ENCODE data around the gene P2RY6.

P2RY6 gene

GRCh38 chr11:73310661-73311393, 38.7 kb downstream of the P2RY6 start:
- DNase-seq (ENCODE audit: extremely low spot score, insufficient read length, low read depth) (no peak), FAIRE-seq (no peak)

GRCh38 chr11:73311394-73311869, 39.3 kb downstream of the P2RY6 start:
- FAIRE-seq (no peak), DNase-seq (ENCODE audit: extremely low spot score, insufficient read length, low read depth) (no peak)

GRCh38 chr11:73312036-73312435, 39.9 kb downstream of the P2RY6 start:
- DNase-seq (ENCODE audit: extremely low spot score, insufficient read length, low read depth) (no peak), FAIRE-seq (no peak)

GRCh38 chr11:73312851-73313327, 40.8 kb downstream of the P2RY6 start:
- DNase-seq (ENCODE audit: extremely low spot score, insufficient read length, low read depth) (no peak), FAIRE-seq (no peak)

- DNase-seq (ENCODE audit: extremely low spot score, insufficient read length, low read depth), result no peak
- no peak for FAIRE-seq
Observed at GRCh38 chr11:73313652-73314051, 41.5 kb downstream of the P2RY6 start.

- DNase-seq (ENCODE audit: extremely low spot score, insufficient read length, low read depth) (no peak), FAIRE-seq (peak; percentile 44)
Observed at GRCh38 chr11:73314117-73314961, 42.2 kb downstream of the P2RY6 start.

- FAIRE-seq, result no peak
- DNase-seq (ENCODE audit: extremely low spot score, insufficient read length, low read depth), result no peak
Observed at GRCh38 chr11:73315293-73316020, 43.3 kb downstream of the P2RY6 start.

GRCh38 chr11:73316422-73316821, 44.3 kb downstream of the P2RY6 start:
- DNase-seq (ENCODE audit: extremely low spot score, insufficient read length, low read depth) (no peak), FAIRE-seq (no peak)

GRCh38 chr11:73317373-73317772, 45.2 kb downstream of the P2RY6 start:
- no peak for FAIRE-seq

GRCh38 chr11:73317803-73318202, 45.7 kb downstream of the P2RY6 start:
- DNase-seq (ENCODE audit: extremely low spot score, insufficient read length, low read depth) (no peak), FAIRE-seq (no peak)

More at GRCh38 chr11:73317373-73317772, 45.2 kb downstream of the P2RY6 start:
- DNase-seq (ENCODE audit: extremely low spot score, insufficient read length, low read depth), result no peak

- no peak for DNase-seq (ENCODE audit: extremely low spot score, insufficient read length, low read depth)
Observed at GRCh38 chr11:73318501-73319011, 46.4 kb downstream of the P2RY6 start.

GRCh38 chr11:73320763-73321603, 48.8 kb downstream of the P2RY6 start:
- FAIRE-seq (no peak), DNase-seq (ENCODE audit: extremely low spot score, insufficient read length, low read depth) (no peak)

More at GRCh38 chr11:73318501-73319011, 46.4 kb downstream of the P2RY6 start:
- no peak for FAIRE-seq

- DNase-seq (ENCODE audit: extremely low spot score, insufficient read length, low read depth) (no peak), FAIRE-seq (no peak)
Observed at GRCh38 chr11:73321604-73322381, 49.7 kb downstream of the P2RY6 start.

- FAIRE-seq (no peak), DNase-seq (ENCODE audit: extremely low spot score, insufficient read length, low read depth) (no peak)
Observed at GRCh38 chr11:73322382-73323306, 50.5 kb downstream of the P2RY6 start.

- no peak for FAIRE-seq
Observed at GRCh38 chr11:73323464-73323863, 51.3 kb downstream of the P2RY6 start.

GRCh38 chr11:73324116-73324515, 52.0 kb downstream of the P2RY6 start:
- FAIRE-seq, result no peak
- DNase-seq (ENCODE audit: extremely low spot score, insufficient read length, low read depth), result no peak

More at GRCh38 chr11:73323464-73323863, 51.3 kb downstream of the P2RY6 start:
- no peak for DNase-seq (ENCODE audit: extremely low spot score, insufficient read length, low read depth)

- DNase-seq (ENCODE audit: extremely low spot score, insufficient read length, low read depth) (no peak), FAIRE-seq (no peak)
Observed at GRCh38 chr11:73324665-73325035, 52.5 kb downstream of the P2RY6 start.

Data from GM18507 (cell line).